ENCODE measurements around the gene DYNC1H1.

The DYNC1H1 gene

DNA sequence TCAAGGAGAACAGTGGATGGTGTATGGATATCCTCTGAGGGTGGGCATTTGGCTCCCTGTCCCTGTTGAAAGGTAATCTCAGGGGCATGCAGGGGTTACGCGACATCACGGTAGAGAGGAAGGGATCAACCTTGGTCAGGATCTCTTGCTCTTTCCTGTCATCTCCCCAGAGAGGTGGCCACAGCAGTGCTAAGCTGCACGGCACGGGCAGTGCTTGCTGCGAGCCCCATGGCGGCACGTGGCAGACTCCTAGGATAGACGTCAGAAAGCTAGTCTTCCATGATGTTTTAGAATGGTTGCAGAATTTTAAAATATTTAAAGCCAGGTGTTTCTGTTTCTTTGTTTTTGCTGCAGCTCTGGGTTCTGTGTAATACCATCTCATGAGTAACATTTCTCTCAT lies 41.0 kb downstream of the DYNC1H1 start:
- DNase-seq, result no peak

- no peak for DNase-seq
Observed at GRCh38 chr14:102007916-102008418, 43.6 kb downstream of the DYNC1H1 start.

GRCh38 chr14:102008891-102009290 lies 44.5 kb downstream of the DYNC1H1 start:
- no peak for DNase-seq

DNA sequence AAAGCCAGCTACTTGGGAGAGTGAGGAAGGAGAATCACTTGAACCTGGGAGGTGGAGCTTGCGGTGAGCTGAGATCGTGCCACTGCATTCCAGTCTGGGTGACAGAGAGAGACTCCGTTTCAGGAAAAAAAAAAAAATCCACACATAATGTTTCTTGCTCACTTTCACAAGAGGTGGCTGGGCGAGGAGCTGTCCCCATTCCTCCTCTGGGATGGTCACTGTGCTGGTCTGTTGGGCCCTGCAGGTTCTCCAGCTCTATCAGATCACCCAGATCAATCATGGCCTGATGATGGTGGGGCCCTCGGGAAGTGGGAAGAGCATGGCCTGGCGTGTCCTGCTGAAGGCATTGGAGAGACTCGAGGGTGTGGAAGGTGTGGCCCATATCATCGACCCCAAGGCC lies 47.3 kb downstream of the DYNC1H1 start:
- no peak for DNase-seq

GRCh38 chr14:102012336-102012735 lies 48.0 kb downstream of the DYNC1H1 start:
- DNase-seq, result no peak

GRCh38 chr14:102013669-102014200 lies 49.4 kb downstream of the DYNC1H1 start:
- no peak for DNase-seq

DNA sequence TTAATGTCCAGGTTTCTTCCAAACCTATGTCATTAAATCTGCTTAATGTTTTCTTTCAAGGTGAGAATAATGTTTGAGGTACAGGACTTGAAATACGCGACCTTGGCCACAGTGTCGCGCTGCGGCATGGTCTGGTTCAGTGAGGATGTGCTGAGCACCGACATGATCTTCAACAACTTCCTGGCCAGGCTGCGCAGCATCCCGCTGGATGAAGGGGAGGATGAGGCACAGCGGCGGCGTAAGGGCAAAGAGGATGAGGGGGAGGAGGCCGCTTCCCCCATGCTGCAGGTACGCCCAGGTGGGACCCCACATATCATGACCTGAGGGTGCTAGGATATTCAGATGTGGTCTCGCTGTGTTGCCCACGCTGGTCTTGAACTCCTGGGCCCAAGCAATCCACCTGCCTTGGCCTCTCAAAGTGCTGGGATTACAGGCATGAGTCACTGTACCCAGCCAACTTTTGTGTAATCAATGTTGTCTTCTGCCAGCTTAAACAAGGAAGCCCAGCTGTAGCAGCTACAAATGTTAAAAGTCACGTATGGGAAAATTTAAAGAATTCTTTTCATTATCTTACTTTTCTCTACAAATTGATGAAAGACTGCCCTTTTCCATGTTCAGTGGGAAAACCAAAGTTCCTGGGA lies 50.8 kb downstream of the DYNC1H1 start:
- no peak for DNase-seq

GRCh38 chr14:102015771-102016170 lies 51.4 kb downstream of the DYNC1H1 start:
- no peak for DNase-seq

- no peak for DNase-seq
Observed at GRCh38 chr14:102016420-102017090, 52.2 kb downstream of the DYNC1H1 start.

GRCh38 chr14:102018251-102018650 lies 53.9 kb downstream of the DYNC1H1 start:
- DNase-seq, result no peak

DNA sequence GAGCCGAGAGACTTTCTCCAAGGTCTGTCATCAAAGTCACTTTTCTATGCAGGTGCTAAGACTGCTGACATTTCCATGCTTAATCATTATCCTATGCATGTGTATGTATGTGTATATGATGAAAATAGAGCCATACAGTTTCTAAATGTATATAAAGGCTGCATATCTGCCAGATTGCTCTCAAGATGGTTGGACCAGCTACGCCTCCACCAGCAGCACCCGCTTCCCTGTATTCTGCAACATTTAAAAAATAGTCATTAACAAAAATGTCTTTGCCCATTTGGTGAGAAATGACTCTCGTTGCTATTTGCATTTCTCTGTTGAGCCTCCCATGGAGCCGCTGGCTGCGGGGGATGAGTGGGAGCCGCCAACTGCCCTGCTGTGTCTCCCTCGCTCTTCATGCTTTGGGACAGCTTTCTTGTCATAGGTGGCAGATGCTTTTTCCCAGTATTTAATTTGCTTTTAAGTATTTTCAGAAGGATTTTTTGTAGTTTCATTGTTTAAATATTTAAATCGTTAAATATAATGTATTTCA lies 54.7 kb downstream of the DYNC1H1 start:
- DNase-seq, result peak in 1 of 2 donors; percentile 43

- DNase-seq, result no peak
Observed at GRCh38 chr14:102020058-102020971, 55.9 kb downstream of the DYNC1H1 start.

DNA sequence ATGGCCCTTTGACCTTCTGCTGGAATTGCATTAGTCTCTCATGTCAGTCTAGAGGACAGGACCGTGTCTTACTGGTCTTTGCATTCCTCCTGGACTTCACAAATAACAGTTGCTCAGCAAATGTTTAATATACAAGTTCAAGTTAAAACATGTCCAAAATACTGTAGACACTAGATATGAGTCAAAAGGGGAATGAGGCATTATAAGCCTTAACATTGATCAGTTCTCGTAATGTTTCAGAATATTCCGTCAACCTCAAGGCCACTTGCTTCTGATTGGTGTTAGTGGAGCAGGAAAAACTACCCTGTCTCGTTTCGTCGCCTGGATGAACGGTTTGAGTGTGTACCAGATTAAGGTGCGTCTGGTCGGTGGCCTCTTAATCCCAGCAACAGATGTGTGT lies 62.6 kb downstream of the DYNC1H1 start:
- DNase-seq, result no peak

DNA sequence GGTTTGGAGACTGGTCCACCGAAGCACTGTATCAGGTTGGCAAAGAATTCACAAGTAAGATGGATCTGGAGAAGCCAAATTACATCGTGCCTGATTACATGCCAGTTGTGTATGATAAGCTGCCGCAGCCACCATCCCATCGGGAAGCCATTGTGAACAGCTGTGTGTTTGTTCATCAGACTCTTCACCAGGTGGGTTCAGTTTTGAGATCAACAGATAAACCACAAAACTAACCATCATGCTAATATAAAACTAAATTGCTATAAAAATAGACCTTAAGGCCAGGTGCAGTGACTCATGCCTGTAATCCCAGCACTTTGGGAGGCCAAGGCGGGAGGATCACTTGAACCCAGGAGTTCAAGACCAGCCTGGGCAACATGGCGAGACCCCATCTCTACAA lies 63.6 kb downstream of the DYNC1H1 start:
- no peak for DNase-seq

GRCh38 chr14:102028733-102029132 lies 64.4 kb downstream of the DYNC1H1 start:
- no peak for DNase-seq

DNA sequence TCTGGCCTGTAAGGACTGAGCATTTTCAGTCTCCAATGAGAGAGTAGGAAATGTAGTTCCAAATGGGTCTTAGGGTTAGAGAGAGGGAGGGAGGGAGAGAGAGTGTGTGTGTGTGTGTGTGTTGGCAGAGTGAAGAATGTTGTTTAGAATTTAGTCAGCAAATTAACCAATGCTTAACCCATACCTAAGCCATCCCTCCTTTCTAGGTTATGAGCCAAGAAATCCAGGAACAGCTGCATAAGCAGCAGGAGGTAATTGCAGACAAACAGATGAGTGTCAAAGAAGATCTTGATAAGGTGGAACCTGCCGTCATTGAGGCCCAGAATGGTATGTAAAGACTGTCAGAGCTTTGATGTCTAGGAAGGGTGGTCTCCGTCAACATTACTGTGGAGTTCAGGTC lies 65.6 kb downstream of the DYNC1H1 start:
- DNase-seq, result no peak

GRCh38 chr14:102033241-102033640 lies 68.9 kb downstream of the DYNC1H1 start:
- no peak for DNase-seq

GRCh38 chr14:102034301-102034700 lies 69.9 kb downstream of the DYNC1H1 start:
- no peak for DNase-seq

DNA sequence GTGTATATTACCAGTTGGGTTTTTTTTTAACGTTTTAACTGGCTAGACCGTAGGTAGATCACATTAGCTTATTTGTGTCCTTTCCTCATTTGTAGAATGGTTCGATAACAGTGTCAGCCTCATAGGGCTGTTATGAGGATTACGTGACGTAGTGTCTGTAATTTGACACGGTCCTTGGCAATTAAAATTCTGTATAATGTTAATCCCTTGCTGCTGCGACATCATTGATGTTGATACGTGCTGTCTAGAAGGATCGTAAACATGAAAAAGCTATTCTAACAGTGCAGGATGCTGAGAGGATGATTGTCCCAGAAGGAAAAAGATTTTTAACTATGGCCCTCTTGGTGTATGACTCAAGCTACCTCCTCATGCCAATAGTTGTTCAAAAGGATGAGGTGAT lies 71.5 kb downstream of the DYNC1H1 start:
- no peak for DNase-seq

DNA sequence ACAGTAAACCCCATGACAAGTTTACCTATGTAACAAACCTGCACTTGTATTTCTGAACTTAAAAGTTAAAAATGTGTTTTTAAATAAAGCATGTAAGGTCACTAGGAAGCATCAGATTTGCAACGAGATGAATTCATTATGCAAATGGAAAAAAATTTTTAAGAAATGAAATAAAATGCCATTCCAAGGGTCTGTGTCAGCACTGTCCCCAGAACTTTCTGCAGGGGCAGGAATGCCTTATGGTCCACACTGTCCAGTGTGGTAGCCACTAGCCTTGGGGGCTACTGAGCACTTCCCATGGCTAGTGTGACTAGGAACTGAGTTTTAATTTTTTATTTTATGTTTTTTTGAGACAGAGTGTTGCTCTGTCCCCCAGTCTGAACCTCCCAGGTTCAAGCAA lies 73.3 kb downstream of the DYNC1H1 start:
- DNase-seq, result no peak

DNA sequence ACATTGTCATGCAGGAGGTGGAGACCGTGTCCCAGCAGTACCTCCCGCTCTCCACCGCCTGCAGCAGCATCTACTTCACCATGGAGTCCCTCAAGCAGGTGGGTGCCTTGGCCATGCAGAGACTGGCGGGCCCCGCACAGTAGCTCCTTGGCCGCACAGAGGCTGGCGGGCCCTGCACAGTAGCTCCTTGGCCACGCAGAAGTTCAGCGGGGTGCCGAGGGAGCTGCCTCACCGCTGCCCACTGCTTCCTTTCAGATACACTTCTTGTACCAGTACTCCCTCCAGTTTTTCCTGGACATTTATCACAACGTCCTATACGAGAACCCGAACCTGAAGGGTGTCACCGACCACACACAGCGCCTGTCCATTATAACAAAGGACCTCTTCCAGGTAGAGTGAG lies 74.8 kb downstream of the DYNC1H1 start:
- no peak for DNase-seq

DNA sequence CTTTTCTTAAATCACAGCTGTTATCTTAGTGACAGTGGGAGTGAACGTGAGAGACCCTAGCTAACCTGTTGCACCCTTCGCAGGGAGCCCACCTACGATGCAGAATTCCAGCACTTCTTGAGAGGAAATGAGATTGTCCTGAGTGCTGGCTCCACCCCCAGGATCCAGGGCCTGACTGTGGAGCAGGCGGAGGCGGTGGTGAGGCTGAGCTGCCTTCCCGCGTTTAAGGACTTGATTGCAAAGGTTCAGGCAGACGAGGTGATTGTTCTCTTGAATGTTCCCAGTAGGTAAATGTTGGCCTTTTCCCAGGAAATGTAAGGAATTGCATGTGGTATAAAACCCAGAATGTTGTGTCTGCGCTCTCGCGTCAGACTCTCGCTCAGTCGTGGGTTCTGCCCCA lies 75.8 kb downstream of the DYNC1H1 start:
- DNase-seq, result no peak

GRCh38 chr14:102042699-102043098 lies 78.3 kb downstream of the DYNC1H1 start:
- no peak for DNase-seq

Measured in hippocampal formation (tissue), 2 donors.